Endothelial cell of umbilical vein (primary cell): ENCODE measurements around the gene LRRC17. TPM values are rescaled to one million over a fixed set of nuclear protein-coding genes. Genes with fewer than 3 reads are reported as not detected.

Experiments used
- BruUV-seq: library from RNA; stranded (reverse); fragments of 400-500 nt; replicated peaks from 2 replicates; lab custom pipeline; 2021; lab: Mats Ljungman, UMichigan
- CTCF ChIA-PET: fragments of 300-600, 350-600 bp; sonication (Branson Sonifier 250); formaldehyde crosslinking; loops from one replicate; lab custom pipeline; 2021; ENCODE audit warnings: antibody characterized with exemption, inconsistent platforms; lab: Charles Lee
- POLR2A ChIA-PET: fragments of 300-600, 350-600 bp; sonication (Branson Sonifier 250); formaldehyde crosslinking; loops from one replicate; lab custom pipeline; 2021; ENCODE audit warnings: antibody characterized with exemption, inconsistent platforms; lab: Charles Lee
- DNase-seq: peaks from one replicate; pipeline ENCODE4 v3.0.0-alpha.2; 2011; ENCODE audit warnings: low read depth, low spot score
- FAIRE-seq: peaks from 2 replicates; lab custom pipeline; 2011; peaks lifted over from hg19 to GRCh38; lab: Jason Lieb, UNC
- H2AFZ ChIP-seq: 2 replicates; pipeline ENCODE4 v1.6.0; 2012; ENCODE audit warnings: low read depth, low read length, control low read depth, inconsistent platforms
- H3K27ac ChIP-seq: 2 replicates; pipeline ENCODE4 v1.5.1; 2011; ENCODE audit warnings: low read depth, mild to moderate bottlenecking, control low read depth, low read length, moderate library complexity; ENCODE audit not compliant: insufficient read depth
- H3K27me3 ChIP-seq, 2 experiments: 2 replicates each; pipeline versions ENCODE4 v1.6.0 to v1.6.1; 2011; ENCODE audit warnings: low read length in 2 of 2, mixed read lengths in 1 of 2; ENCODE audit not compliant: control insufficient read depth in 2 of 2, insufficient read depth in 2 of 2
- H3K36me3 ChIP-seq, 2 experiments: 2 replicates in 1 of 2; 3 replicates in 1 of 2; pipeline ENCODE4 v1.5.1; 2011; ENCODE audit warnings: low read length in 2 of 2, mild to moderate bottlenecking in 1 of 2, moderate library complexity in 1 of 2; ENCODE audit not compliant: control insufficient read depth in 2 of 2, insufficient read depth in 2 of 2; ENCODE audit errors: extremely low read depth in 1 of 2
- H3K4me1 ChIP-seq: 3 replicates; pipeline ENCODE4 v1.5.1; 2011; ENCODE audit warnings: mild to moderate bottlenecking, low read length; ENCODE audit not compliant: control insufficient read depth, insufficient read depth; ENCODE audit errors: extremely low read depth
- H3K4me2 ChIP-seq: 2 replicates; pipeline ENCODE4 v1.6.1; 2011; ENCODE audit warnings: low read length, control low read depth, mixed read lengths; ENCODE audit not compliant: insufficient read depth
- H3K4me3 ChIP-seq, 3 experiments: fragments of 200-600 bp in 1 of 3; sonication (generic), shearing (Covaris generic) in 1 of 3; replicated peaks in 1 of 3; 2 replicates each; pipeline ENCODE4 v1.5.1; 2011 to 2016; ENCODE audit warnings: control low read depth in 3 of 3, low read length in 3 of 3, mild to moderate bottlenecking in 2 of 3, inconsistent platforms in 1 of 3, low read depth in 1 of 3, moderate library complexity in 1 of 3; ENCODE audit not compliant: insufficient read depth in 1 of 3
- H3K79me2 ChIP-seq: 2 replicates; pipeline ENCODE4 v1.6.0; 2012; ENCODE audit warnings: low read length, inconsistent platforms; ENCODE audit not compliant: control insufficient read depth, insufficient read depth
- H3K9ac ChIP-seq: replicated peaks from 2 replicates; pipeline ENCODE3; 2011; ENCODE audit warnings: low read length, control low read depth; ENCODE audit not compliant: insufficient read depth; ENCODE audit errors: extremely low read depth
- H3K9me1 ChIP-seq: replicated peaks from 3 replicates; pipeline ENCODE4 v1.6.0; 2011; ENCODE audit warnings: mild to moderate bottlenecking, low read length; ENCODE audit not compliant: control insufficient read depth, insufficient read depth; ENCODE audit errors: extremely low read depth
- H3K9me3 ChIP-seq: replicated peaks from 2 replicates; pipeline ENCODE4 v1.5.1; 2012; ENCODE audit warnings: low read length, inconsistent platforms; ENCODE audit not compliant: control insufficient read depth, insufficient read depth
- H4K20me1 ChIP-seq: replicated peaks from 2 replicates; pipeline ENCODE3; 2011; ENCODE audit warnings: mild to moderate bottlenecking, low read length; ENCODE audit not compliant: control insufficient read depth, insufficient read depth; ENCODE audit errors: extremely low read depth
- EZH2 ChIP-seq: IDR thresholded peaks from 2 replicates; pipeline ENCODE4 v1.6.1; 2012; ENCODE audit warnings: borderline replicate concordance, low read depth, mild to moderate bottlenecking, moderate library complexity, low read length, inconsistent platforms; ENCODE audit not compliant: severe bottlenecking
- FOS ChIP-seq: IDR thresholded peaks from 2 replicates; pipeline ENCODE4 v1.6.1; 2011; ENCODE audit warnings: mild to moderate bottlenecking, low read length, moderate library complexity, borderline replicate concordance; ENCODE audit not compliant: insufficient read depth
- GATA2 ChIP-seq: IDR thresholded peaks from 2 replicates; pipeline ENCODE4 v1.7.0; 2011; ENCODE audit warnings: low read depth, mild to moderate bottlenecking, moderate library complexity, mixed read lengths, low read length; ENCODE audit not compliant: insufficient read length, insufficient read depth
- JUN ChIP-seq: IDR thresholded peaks from 2 replicates; pipeline ENCODE4 v1.6.1; 2011; ENCODE audit warnings: borderline replicate concordance, low read depth; ENCODE audit not compliant: insufficient read length, insufficient read depth
- POLR2A ChIP-seq: IDR thresholded peaks from 2 replicates; pipeline ENCODE4 v1.6.1; 2012; ENCODE audit warnings: low read depth, mild to moderate bottlenecking, control low read depth, low read length
- POLR2AphosphoS5 ChIP-seq: IDR thresholded peaks from 2 replicates; pipeline ENCODE4 v1.6.1; 2012; ENCODE audit warnings: low read depth, mild to moderate bottlenecking, control low read depth, low read length, moderate library complexity; ENCODE audit not compliant: insufficient read depth
- dilution Hi-C: fragments of 300-500 bp; cut with MboI; formaldehyde crosslinking; loops from one replicate; pipeline ENCODE4 v1.15.0; 2019; ENCODE audit warnings: low sequenced_read_pairs; ENCODE audit not compliant: extremely low pct_ligation_motif_present
- intact Hi-C: fragments of 100-400 bp; cut with micrococcal nuclease; formaldehyde crosslinking; loops from one replicate; pipeline ENCODE4 v1.10.0; 2022
- polyA plus RNA-seq, 4 experiments: library from polyadenylated mRNA; depleted of rRNA in 3 of 4; stranded (reverse) in 3 of 4; unstranded in 1 of 4; fragments of >200 nt; gene quantifications; 2 replicates each; pipeline versions ENCODE4 v1.2.1 to v1.2.3, GENCODE V29; 2011 to 2012; ENCODE audit warnings: missing spikeins in 1 of 4
- total RNA-seq: library from RNA; stranded (reverse); gene quantifications from 2 replicates; pipeline ENCODE4 v1.2.3, GENCODE V29; 2021
- TF ChIP-seq, protein P1 (sequence below): IDR thresholded peaks from 2 replicates; pipeline ENCODE4 v1.6.1; 2011; ENCODE audit not compliant: insufficient read depth, insufficient read length

LRRC17 gene
- total and polyA plus RNA-seq, 2 donors (not counting 3 experiments of a cell fraction or from before 2014, with no cell fraction given): 22.7 to 33.7 TPM

DNA sequence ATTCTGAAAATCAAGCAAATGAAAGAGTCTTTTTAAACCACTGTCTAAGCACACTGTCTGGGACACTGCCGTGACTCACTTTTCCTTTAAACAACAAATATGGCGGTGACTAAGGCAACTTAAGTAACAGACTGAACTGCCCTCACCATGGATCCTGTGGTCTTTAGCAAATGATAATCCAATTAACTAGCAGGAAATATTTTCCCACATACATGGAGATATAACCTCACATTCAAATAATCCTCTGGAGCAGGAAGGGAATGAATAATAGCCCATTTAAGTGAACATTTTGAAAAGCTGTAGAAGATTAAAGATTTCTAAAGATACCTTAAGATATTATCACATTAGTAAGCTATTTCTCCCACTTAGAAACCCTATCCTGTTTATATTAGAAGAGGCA lies 40.3 kb upstream of the LRRC17 start:
- Histone ChIP-seq H3K27me3 (no peaks in the 10 kb centered on the region), H3K9ac (peak overlapping the region; percentile 95), H3K4me2 (peak overlapping the region; percentile 79), H3K4me3 (peak overlapping the region in 1 of 3 experiments; percentile 16), H3K36me3 (no peaks in the 10 kb centered on the region), H3K4me1 (peaks cover 59% of the 10 kb centered on the region), H3K9me3 (no peaks in the 10 kb centered on the region), H3K27ac (peak overlapping the region; percentile 98), H3K79me2 (no peaks in the 10 kb centered on the region), H3K9me1 (no peaks in the 10 kb centered on the region), H2AFZ (no peak overlapping the region), H4K20me1 (no peaks in the 10 kb centered on the region)
- TF ChIP-seq JUN (peak; percentile 96), GATA2 (peak; percentile 95), POLR2A (peak; percentile 9), POLR2AphosphoS5 (peak; percentile 59), EZH2 (no peak), FOS (peak; percentile 95)
- TF ChIP-seq, protein P1, sequence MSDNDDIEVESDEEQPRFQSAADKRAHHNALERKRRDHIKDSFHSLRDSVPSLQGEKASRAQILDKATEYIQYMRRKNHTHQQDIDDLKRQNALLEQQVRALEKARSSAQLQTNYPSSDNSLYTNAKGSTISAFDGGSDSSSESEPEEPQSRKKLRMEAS: no peak
- CTCF ChIA-PET: interaction anchor here (0.7 to 5.1 kb wide), 9 partner anchors 9 to 203 kb away, joined by 3 to 62 read pairs (median 4); partner anchors contain the start of gene ARMC10
- BruUV-seq: no TSS peak
- POLR2A ChIA-PET: interaction anchor here (1.6 kb wide), 1 partner anchor 36 kb away, joined by 3 read pairs; no protein-coding TSS in a partner anchor
- dilution Hi-C loops: no loop called here
- intact Hi-C loops: loop anchor here (1.0 to 2.0 kb wide), 5 partner anchors 17 to 190 kb away; no protein-coding TSS in a partner anchor
- FAIRE-seq: peak; percentile 87
- peak; percentile 98 for DNase-seq
